Stimulated activated CD8-positive, alpha-beta memory T cell treated with anti-CD3 and anti-CD28 coated beads, Interleukin-12 subunit alpha, Interleukin-12 subunit beta, amount 100 ng/mL, for 24 hours (primary cell): ENCODE results near the gene COL16A1.

ENCODE experiments used
- DNase-seq: peaks from one replicate; pipeline ENCODE4 v3.0.0-alpha.2; 2020; ENCODE audit errors: extremely low read depth

COL16A1 gene

DNA sequence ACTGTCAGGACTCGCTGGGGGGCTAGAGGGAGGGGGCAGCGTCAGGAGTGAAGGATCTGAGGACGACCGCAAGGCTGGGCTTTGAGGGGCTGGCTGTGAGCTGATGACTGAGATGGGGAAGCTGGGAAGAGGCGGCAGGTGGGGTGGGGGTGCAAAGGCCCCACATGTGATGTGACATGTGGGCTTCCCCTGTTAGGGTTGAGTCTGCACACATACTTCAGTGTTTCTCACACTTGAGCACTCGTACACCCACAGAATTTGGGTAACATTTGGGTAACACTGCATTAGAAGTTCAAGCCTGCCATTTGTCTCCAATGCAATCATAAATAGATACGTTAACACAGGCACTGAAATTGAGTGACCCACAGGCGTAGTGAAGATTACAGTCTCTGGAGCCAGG, 16.2 kb downstream of the COL16A1 start:
- DNase-seq, result no peak

DNA sequence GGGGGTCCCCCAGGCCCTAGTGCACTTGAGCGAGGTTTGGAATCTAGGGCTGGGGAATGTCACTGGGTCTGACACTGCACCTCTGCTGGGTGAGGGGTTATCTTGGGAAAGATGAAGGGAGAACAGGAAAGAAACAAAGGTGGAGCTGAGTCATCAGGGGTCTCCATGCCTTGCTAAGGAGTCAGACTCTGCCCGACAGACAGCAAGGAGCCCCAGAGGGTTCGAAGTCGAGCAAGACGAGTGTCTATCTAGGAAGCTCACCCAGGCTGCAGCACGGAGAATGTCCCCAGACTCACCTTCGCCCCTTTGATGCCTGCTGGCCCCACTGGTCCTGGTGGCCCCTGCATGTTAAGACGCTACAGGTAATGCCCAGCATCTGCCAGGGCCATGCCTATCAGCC, 18.0 kb downstream of the COL16A1 start:
- no peak for DNase-seq

DNA sequence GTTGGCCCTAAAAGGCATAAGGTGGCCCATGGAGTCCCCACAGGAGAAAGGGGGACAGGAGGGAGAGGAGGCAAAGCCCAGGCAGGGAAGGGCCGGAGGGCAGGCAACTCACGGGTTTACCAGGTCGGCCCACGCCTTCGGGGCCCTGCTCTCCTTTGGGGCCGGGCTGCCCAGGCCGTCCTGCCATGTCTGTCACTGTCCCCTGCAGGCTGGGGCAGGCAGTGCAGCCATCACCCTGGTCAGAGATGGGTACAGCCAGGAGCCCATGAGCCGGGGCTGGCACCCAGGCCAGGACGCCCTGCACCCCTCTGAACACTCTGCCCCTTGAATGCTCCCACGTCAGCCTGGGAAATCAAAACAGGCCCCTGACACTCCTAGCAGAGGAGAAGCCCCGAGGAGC, 19.8 kb downstream of the COL16A1 start:
- DNase-seq, result no peak

DNA sequence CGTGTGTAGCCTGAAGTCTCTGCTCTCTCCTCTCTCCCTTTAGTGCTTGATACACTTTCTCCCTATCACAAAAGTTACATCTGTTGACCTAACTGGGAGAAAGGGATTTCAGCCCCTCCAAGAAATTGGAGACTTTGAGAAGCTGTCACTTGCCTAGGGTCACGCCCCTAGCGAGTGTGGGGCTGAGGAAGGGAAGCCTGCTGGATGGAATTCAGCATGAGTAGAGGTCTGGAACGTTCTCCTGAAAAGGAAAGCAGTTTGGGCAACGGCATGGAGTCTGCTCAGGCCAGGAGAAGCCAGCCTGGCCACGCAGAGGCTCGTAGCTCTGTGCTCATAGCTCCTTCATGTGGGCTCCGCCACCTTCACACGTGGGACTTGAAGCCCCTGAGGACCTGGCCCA, 22.4 kb downstream of the COL16A1 start:
- no peak for DNase-seq

DNA sequence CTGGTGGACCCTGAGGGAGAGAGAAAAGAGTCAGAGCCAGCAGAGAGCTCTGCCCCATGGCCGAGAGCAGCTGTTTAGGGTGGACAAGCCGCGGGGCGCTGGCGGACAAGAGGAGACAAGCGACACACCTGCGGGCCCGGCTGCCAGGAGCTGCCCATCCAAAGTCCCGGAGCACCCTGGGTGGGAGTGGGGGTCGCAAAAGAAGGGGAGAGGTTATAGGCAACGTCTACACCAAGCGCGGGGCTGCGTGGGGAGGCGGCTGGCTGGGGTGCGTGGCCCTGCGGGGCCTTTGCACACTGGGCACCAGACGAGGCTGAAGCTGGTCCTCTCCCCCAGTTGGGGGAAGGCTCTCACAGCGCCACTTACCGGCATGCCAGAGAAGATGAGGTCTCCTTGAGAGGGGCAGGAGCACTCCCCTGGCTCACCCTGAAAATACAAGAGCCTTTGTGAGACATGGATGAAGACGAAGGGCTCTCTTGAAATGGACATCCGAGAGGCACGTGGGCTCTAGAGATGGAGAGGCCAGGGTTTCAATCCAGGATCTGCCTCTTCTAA, 24.1 kb downstream of the COL16A1 start:
- DNase-seq, result no peak

DNA sequence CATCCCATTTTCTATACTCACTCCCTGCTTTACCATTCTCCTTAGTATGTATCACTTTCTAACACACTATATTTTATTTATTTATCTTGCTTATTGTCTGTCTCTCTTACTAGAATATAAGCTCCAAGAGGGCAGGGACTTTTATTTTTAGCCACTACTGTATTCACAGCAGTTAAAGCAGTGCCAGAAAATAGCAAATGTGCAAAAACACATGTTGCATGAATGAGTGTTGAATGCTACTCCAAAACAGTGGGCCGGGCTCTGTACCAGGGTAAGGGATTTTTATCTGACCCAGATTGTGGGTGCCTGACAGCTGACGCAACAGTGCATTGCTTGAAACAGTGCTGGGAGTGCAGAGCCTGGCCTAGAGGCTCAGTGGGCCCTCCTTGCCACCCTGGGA, 24.7 kb downstream of the COL16A1 start:
- DNase-seq, result no peak

DNA sequence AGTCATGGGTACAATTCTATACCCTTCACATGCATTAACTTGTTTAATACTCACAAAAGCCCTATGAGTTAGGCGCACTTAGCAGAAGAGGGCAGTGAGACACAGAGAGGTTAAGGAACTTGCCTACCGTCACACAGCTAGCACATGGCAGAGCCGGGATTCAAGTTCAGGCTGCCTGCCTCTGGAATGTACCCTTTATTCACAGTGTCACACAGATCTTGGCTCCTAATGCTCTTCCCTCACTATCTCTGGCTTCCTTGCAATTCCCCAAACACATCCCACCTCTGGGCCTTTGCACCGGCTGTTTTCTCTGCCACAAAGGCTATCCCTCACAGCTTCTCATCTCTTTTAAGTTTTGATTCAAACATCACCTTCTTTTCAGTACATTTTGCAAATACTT, 25.1 kb downstream of the COL16A1 start:
- DNase-seq, result no peak

DNA sequence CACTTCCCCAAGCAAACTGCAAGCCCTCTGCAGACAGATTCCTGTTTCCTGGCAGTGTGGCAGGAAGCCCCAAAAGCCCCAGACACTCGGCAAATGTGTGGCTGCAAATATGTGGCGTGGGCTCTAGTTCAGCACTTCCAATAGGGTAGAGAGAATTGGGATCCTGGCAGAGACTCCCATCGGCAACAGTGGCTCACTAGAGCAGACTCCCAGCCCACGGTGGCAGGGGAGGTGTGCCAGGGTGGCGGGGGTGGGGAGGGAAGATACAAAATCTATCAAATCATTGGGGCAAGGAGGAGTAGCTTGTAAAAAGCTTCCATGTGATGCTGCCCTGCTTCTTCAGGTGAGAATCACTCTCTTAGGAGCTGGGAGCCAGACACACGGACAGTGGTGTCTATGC, 25.9 kb downstream of the COL16A1 start:
- no peak for DNase-seq

DNA sequence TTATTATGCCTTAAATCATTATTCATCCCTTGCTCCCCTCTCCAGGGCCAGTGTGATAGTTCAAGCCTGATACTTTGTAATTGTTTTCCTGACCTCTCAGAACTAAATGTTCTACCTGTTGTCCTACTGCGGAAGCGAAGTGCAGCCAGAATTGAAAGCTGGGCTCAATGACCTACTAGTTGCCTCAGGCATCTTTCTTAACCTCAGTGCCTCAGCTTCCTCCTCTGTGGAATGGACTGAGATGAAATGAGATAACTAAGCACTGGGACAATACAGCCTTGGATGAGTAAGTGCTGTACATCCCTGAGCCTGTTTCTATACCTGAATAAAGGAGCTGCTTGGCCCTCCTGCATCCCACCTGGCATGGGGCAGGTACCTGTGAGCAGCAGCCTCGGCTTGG, 26.4 kb downstream of the COL16A1 start:
- no peak for DNase-seq

DNA sequence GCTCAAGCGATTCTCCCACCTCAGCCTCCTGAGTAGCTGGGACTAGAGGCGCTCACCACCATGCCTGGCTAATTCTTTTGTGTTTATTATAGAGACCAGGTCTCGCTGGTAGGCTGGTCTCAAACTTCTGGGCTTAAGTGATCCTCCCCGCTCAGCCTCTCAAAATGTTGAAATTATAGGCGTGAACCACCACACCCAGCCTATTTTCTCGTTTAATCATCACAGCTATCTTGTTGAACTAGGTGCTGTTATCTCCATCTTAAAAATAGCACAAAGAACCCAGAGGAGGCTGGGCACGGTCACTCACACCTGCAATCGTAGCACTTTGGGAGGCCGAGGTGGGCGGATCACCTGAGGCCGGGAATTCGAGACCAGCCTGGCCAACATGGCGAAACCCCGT, 28.1 kb downstream of the COL16A1 start:
- DNase-seq, result no peak

DNA sequence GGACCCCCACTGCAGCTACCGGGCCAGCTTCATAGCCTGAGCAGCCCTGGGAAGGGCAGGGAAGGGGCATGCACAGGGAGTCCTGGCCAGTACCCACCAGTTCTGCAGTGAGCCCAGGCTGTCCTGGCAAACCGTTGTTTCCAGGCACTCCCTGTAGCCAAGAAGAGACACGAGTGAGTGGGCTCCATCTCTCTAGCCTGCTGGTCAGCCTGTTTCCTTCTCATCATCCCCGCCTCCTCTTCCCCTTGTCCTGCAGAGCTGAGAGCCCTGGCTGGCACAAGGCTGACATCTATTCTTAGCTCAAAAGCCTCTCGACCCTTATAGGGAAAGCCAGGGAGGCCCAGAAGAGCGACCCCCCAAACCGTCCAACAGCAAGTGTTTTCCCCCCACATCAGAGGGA, 28.7 kb downstream of the COL16A1 start:
- no peak for DNase-seq

DNA sequence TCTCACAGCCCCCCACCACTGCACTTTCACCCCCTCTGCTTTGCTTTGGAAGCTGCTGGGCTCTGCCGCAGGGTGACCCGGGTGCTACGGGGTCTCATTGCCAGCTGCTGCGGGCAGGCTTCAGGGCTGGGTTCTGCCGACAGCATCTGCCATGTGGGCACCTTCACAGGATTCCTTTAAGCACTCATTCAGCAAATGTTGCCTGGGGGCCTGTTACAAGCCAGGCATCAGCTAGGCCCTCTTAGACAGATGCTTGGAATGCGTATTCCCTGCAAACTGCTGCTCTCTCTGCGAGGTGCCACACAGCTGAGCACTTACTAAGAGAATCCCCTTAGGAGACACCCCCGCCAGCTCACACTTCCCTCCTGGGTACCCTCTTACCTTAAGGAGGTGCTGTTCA, 29.2 kb downstream of the COL16A1 start:
- DNase-seq, result no peak

DNA sequence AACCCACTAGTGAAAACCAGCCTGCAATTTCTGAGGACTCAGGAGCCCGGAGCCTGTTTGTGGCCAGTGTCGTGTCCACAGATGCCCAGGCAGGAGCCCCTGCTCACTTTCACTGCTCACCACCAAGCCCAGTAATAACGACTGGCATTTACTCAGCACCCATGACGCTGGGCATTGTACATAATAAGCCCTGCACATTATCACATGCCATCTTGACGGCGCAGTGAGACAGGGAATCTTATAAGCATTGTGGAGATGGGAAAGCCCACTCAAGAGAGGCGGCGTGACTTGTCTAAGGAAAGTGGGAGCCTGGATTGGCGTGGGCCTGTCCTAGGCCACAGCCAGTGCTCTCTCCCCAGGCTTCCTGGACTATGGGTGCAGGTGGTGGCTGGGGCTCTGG, 30.4 kb downstream of the COL16A1 start:
- DNase-seq, result no peak

DNA sequence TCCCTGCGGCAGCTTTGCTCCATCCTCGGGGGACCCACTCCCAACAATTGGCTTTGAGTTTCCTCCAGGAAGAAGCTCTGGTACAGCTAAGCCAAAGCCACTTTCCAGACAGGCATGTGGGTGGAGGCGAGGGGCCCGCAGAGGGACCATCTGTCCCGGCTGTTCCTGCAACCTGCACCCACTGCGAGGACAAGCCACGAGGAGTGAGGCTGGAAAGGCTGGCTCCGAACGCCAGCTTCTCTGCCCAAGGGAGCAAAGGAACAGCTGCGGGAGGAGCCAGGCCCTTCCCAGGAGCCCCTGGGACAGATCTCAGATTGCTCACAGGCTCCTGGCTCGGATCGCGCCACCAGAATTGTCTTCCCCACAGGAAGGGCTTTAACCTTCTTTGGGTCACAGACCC, 30.8 kb downstream of the COL16A1 start:
- DNase-seq, result no peak

DNA sequence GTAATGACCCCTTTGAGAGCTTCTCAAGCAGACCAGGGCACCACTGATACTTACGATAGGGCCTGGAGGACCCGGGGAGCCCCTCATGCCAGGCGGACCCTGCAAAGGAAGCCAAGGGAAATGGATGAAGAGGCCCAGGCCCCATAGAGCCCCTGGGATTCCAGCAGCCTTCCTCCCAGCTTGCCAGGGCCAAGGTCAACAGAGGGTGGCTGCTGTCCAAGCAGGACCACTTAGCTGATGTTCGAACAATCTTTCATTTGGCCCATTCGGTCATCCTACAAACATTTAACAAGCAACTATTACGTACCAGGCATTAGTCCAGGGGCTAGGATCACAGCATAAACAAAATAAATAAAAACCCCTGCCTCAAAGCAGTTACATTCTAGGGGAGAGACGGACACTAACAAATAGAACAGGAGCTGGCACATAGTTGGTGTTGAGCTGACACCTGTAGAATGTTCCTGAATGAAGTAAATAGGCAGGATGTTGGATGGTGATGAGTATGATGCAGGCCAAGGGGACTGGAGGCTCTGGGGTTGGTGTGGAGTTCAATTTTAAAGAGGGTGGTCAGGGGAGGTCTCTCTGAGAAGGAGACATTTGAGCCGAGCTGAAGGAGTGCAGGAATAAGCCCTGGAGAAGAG, 32.1 kb downstream of the COL16A1 start:
- DNase-seq, result no peak

DNA sequence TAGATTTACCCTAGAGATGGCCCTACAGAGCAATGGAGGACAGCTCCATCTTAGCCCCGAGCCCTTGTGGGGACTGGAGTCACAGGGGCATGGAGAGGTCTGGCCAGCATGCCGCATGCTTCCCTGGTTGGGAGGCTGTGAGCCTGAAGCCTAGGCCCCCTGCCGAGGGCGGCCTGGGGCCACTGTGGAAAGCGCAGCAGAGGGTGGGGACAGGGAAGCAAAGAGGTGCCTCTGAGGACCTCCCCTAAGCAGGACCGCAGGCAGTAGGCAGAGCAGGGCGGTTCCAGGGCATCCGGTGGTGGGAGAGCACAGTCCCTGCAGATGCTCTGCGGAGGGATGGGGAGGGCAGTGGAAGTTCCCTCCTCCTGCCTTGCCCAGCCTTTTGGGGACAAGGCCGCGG, 32.7 kb downstream of the COL16A1 start:
- DNase-seq, result no peak

DNA sequence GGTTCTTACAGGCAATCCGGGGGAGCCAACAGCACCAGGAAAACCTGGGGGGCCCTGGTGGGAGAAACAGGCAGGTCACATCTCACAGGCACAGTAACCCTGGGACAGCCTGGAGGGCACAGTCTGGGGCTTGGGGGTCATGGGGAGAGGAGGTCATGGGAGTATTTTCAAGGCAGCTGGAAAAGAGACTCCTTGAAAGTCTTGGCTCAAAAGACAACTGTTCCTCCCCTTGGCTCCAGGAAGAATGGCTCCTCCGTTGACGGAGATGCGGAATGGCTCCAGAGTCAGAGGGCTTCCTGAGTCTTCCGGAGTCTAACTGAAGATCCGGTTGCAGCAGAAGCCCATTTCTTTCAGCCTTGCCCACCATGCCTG, 33.2 kb downstream of the COL16A1 start:
- no peak for DNase-seq

DNA sequence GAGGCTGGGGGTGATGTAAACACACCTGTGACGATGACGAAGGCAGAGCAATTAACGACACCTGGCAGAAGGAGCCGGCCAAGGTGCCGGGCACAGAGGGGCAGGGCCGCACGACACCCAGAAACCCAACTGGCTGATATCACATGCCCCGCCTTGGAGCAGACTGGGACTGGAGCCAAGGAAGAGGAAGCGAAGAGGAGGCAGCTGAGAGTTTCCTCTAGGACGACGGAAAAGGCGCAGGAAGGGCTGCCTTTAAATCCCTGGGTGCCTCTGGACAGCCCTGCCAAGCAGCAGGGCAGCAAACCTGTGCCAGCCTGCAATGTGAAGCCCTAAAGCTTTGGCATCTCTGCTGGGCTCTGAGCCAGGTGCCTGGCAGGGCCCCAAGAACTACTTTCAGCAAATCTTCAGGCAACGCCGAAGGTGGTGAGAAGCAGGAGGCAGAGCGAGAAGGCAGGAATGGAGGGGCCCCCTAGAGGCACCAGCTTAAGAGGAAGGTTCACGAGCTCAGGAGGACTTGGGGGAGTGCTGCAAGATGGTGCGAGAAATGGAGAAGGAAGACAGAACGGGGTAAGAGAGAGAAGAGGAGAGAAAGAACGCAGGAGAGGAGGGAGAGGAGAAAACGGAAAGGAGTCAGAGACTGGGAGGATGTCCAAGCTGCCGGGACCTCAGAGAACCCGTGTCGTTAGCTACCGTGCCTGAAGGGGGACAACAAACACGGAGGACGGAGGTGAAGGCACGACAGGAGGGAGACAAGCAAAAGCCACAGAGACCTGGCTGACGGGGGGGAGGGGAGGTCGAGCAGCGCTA, 33.8 kb downstream of the COL16A1 start:
- DNase-seq, result no peak

DNA sequence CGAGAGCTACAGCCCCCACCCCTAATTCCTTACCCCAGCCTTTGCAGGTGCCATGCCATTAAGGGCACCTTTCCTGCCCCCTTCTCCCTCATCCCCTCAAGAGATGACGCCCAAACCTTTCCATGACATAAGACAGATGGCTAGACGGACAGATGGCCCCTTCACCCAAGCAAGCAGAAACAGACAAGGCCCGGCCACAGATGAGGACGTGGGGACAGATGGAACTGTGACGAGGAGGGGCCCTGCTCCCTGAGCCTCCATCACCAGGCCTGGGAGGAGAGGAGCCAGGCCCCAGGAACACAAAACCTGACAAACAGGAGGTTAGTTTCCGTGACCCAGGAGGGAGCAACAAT, 34.4 kb downstream of the COL16A1 start:
- DNase-seq, result no peak

DNA sequence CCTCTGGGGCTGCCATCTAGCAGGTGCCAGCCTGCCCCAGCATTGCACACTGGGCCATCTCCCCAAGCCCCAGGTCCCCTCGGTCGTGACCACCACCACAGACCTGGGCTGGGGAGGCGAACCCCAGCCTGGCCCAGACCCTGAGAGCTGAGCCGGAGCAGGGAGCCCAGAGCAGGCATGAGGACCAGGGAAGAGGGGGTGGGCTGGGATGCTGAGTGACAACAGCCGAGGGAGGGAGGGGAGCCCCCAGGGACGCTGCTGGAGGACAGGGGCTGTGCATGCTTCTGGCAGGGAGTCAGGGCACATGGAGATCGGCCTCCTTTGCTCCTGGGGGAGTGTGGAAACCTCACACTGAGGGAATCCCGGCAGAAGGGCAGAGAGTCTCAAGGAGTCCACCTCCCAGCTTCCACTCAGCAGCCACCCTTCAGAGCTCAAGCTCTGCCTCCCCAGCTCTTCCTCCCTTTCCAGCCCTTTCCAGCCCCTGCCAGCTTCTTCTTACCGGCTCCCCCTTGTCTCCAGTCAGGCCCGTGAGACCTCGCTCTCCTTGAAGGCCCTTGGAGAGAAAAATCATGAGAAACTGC, 35.4 kb downstream of the COL16A1 start:
- no peak for DNase-seq

DNA sequence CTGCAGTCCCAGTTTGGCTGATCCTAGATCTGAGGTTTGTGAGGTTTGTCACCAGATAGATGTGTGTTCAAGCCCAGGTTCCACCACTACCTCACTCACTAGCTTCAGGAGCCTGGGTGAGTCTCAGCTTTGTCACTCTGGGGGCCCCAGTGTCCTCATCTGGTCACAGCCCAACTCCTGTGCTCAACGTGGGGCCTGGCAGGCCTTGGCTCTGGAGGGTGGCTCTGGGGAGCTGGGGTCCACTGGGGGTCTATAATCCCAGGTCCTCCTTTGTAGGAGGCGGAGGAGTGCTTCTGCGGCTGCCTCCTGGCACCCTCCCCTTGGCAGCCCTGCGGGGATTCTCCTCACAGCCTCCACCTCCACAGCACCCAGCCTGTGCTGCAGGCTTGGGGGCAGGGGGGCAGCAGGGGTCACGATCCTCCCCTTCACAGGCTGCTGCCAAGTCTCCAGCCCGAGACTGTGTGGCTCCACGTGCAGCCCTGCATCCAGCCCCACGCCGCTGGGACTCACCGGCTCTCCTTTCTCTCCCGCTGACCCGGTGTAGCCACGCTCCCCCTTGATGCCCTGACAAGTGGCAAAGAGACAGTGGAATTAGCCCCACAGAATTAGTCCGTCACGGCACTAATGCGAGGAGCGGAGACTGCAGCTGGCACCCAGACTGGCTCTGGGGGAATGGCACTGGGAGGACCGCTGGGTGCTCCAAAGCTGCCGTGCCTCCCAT, 36.6 kb downstream of the COL16A1 start:
- no peak for DNase-seq

DNA sequence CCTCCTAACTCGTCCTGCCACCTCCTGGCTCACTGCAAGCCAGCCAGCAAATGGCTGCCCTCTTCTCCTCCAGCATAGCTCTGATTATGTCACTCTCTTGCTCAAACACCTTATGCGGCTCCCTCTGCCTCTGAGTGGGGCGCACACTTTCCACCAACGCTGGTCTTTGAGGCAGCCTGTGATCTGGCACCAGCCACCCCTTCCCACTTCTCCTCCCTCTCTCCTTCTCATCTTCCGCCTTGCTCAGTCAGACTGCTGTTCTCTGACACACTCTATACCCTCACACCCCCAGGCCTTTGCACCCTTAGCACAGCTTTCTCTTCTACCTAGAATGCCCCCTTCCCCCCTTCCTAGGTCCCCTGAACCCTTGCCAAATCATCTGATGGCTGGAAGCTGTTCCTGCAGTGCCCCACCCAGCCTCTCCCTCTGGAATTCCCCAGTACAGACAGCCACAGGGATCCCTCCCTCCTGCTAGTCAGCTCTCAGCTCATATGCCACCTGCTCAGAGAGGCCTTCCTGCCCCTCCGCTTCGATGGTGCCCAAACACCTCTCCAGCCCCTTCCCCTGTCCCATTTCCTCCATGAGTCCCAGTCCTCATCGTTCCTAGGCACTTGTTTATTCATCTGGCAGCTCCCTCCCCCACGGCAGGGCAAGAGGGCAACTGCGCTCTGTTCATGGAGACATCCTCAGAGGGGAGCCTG, 37.4 kb downstream of the COL16A1 start:
- no peak for DNase-seq
